Measurements from ENCODE around the gene TLE5.
A peak's percentile ranks its signal among the peaks of the same experiment; 100 is the strongest.
"Not testable (repeated sequence)": the region's sequence is repeated elsewhere in the genome, so short reads cannot be mapped to it uniquely, and the experiment has no call there.

TLE5 gene

GRCh38 chr19:3095441-3096191, 33.3 kb upstream of the TLE5 start:
- peak; percentile 41 for DNase-seq (ENCODE audit: low read depth)
- no peaks in the 10 kb centered on the region for H3K36me3 ChIP-seq (ENCODE audit: control insufficient read depth, insufficient read depth, low read length, severe bottlenecking)
- peak overlapping the region; percentile 96 for H3K4me3 ChIP-seq (ENCODE audit: low read length)
- H3K9me3 ChIP-seq (ENCODE audit: control insufficient read depth, low read length): no peaks in the 10 kb centered on the region
- no peaks in the 10 kb centered on the region for H3K27me3 ChIP-seq (replicated peaks; ENCODE audit: control insufficient read depth, insufficient read depth, low read length)
- peak overlapping the region; percentile 99 for H3K9ac ChIP-seq (ENCODE audit: low read length)
- H3K4me1 ChIP-seq (ENCODE audit: control insufficient read depth, insufficient read depth, low read length): peaks cover 40% of the 10 kb centered on the region

DNA sequence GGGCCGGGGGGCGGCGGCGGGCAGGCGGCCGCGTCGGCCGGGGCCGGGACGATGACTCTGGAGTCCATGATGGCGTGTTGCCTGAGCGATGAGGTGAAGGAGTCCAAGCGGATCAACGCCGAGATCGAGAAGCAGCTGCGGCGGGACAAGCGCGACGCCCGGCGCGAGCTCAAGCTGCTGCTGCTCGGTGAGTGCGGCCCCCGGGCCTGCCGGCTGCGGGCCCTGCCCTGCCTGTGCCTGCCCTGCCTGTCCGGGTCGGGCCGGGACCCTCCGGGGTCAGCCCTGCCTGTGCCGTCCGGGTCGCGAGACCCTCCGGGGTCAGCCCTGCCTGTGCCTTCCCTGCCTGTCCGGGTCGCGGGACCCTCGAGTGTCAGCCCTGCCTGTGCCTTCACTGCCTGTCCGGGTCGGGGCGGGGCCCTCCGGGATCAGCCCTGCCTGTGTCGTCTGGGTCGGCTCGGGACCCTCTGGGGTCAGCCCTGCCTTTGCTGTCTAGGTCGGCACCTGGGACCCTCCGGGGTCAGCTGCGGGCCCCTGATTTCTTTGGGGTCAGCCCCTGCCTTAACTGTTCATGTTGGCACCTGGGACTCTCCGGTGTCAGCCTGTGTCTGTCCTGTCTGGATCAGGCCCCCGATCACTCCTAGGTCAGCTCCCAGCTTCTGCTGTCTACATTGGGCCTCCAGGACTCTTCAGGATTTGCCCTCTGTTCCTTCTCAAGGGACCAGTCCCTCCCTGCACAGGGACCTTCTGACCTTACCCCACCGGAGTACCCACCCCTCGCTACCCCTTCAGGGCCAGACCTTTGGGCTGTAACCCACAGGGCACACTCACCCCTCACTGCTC, 32.5 kb upstream of the TLE5 start:
- H3K36me3 ChIP-seq (ENCODE audit: control insufficient read depth, insufficient read depth, low read length, severe bottlenecking): no peaks in the 10 kb centered on the region
- H3K4me3 ChIP-seq (ENCODE audit: low read length): peak overlapping the region; percentile 96
- H3K4me1 ChIP-seq (ENCODE audit: control insufficient read depth, insufficient read depth, low read length): peaks cover 40% of the 10 kb centered on the region
- no peaks in the 10 kb centered on the region for H3K9me3 ChIP-seq (ENCODE audit: control insufficient read depth, low read length)
- DNase-seq (ENCODE audit: low read depth): peak; percentile 63
- H3K9ac ChIP-seq (ENCODE audit: low read length): peak overlapping the region; percentile 99
- no peaks in the 10 kb centered on the region for H3K27me3 ChIP-seq (replicated peaks; ENCODE audit: control insufficient read depth, insufficient read depth, low read length)

- not testable (repeated sequence) for H3K4me3 ChIP-seq (ENCODE audit: low read length); H3K9me3 ChIP-seq (ENCODE audit: control insufficient read depth, low read length); H3K9ac ChIP-seq (ENCODE audit: low read length); H3K4me1 ChIP-seq (ENCODE audit: control insufficient read depth, insufficient read depth, low read length); H3K36me3 ChIP-seq (ENCODE audit: control insufficient read depth, insufficient read depth, low read length, severe bottlenecking); H3K27me3 ChIP-seq (replicated peaks; ENCODE audit: control insufficient read depth, insufficient read depth, low read length); DNase-seq (ENCODE audit: low read depth)
These were observed 27.1 kb upstream of the TLE5 start for GRCh38 chr19:3089299-3089855.

DNA sequence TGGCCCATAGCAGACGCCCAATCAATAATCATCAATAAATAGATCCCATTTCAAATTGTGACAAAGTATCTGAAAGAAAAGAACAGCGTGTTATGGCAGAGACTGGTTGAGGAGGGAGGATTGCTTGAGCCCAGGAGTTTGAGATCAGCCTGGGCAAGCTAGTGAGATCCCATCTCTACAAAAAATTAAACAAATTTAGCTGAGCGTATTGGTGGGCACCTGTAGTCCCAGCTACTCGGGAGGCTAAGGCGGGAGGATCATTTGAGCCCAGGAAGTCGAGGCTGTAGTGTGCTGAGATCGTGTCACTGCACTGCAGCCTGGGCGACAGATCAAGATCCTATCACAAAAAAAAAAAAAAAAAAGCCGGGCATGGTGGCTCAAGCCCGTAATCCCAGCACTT, 25.5 kb upstream of the TLE5 start:
- H3K4me1 ChIP-seq (ENCODE audit: control insufficient read depth, insufficient read depth, low read length): no peaks in the 10 kb centered on the region
- no peak for DNase-seq (ENCODE audit: low read depth)
- no peaks in the 10 kb centered on the region for H3K36me3 ChIP-seq (ENCODE audit: control insufficient read depth, insufficient read depth, low read length, severe bottlenecking)
- no peak overlapping the region for H3K9ac ChIP-seq (ENCODE audit: low read length)
- H3K27me3 ChIP-seq (replicated peaks; ENCODE audit: control insufficient read depth, insufficient read depth, low read length): no peaks in the 10 kb centered on the region
- no peaks in the 10 kb centered on the region for H3K9me3 ChIP-seq (ENCODE audit: control insufficient read depth, low read length)
- H3K4me3 ChIP-seq (ENCODE audit: low read length): no peak overlapping the region

DNA sequence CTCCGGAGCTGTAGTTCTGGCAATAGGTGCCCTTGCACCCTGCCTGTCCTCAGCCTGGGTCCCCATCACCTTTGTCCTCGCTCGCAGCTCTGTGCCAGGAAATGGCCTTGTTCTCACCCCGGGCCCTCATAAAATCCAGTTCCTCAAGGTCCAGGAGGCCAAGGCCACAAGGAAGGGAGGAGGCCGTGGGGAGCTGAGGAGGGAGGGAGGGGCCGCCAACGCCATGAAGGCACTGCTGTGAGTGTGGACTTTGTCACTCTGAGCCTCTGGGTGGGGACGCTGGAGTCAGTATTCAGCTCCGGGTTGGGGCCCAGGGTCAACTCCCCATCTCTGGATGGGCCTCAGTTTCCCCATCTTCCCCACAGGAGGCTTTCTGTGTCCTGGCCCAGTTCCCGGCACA, 22.6 kb upstream of the TLE5 start:
- Histone ChIP-seq H3K9me3 (ENCODE audit: control insufficient read depth, low read length) (no peaks in the 10 kb centered on the region), H3K36me3 (ENCODE audit: control insufficient read depth, insufficient read depth, low read length, severe bottlenecking) (no peaks in the 10 kb centered on the region), H3K27me3 (replicated peaks; ENCODE audit: control insufficient read depth, insufficient read depth, low read length) (no peaks in the 10 kb centered on the region), H3K9ac (ENCODE audit: low read length) (no peak overlapping the region), H3K4me1 (ENCODE audit: control insufficient read depth, insufficient read depth, low read length) (peaks cover 5% of the 10 kb centered on the region), H3K4me3 (ENCODE audit: low read length) (no peak overlapping the region)
- no peak for DNase-seq (ENCODE audit: low read depth)

- Histone ChIP-seq H3K9ac (ENCODE audit: low read length) (no peak overlapping the region), H3K9me3 (ENCODE audit: control insufficient read depth, low read length) (no peaks in the 10 kb centered on the region), H3K27me3 (replicated peaks; ENCODE audit: control insufficient read depth, insufficient read depth, low read length) (no peaks in the 10 kb centered on the region), H3K36me3 (ENCODE audit: control insufficient read depth, insufficient read depth, low read length, severe bottlenecking) (no peaks in the 10 kb centered on the region), H3K4me1 (ENCODE audit: control insufficient read depth, insufficient read depth, low read length) (peaks cover 5% of the 10 kb centered on the region), H3K4me3 (ENCODE audit: low read length) (no peak overlapping the region)
- no peak for DNase-seq (ENCODE audit: low read depth)
These were observed 21.7 kb upstream of the TLE5 start for GRCh38 chr19:3083964-3084363.

GRCh38 chr19:3082331-3082730, 20.0 kb upstream of the TLE5 start:
- H3K36me3 ChIP-seq (ENCODE audit: control insufficient read depth, insufficient read depth, low read length, severe bottlenecking): no peaks in the 10 kb centered on the region
- H3K27me3 ChIP-seq (replicated peaks; ENCODE audit: control insufficient read depth, insufficient read depth, low read length): no peaks in the 10 kb centered on the region
- DNase-seq (ENCODE audit: low read depth): no peak
- peaks cover 5% of the 10 kb centered on the region for H3K4me1 ChIP-seq (ENCODE audit: control insufficient read depth, insufficient read depth, low read length)
- H3K9me3 ChIP-seq (ENCODE audit: control insufficient read depth, low read length): no peaks in the 10 kb centered on the region
- no peak overlapping the region for H3K4me3 ChIP-seq (ENCODE audit: low read length)
- no peak overlapping the region for H3K9ac ChIP-seq (ENCODE audit: low read length)

DNA sequence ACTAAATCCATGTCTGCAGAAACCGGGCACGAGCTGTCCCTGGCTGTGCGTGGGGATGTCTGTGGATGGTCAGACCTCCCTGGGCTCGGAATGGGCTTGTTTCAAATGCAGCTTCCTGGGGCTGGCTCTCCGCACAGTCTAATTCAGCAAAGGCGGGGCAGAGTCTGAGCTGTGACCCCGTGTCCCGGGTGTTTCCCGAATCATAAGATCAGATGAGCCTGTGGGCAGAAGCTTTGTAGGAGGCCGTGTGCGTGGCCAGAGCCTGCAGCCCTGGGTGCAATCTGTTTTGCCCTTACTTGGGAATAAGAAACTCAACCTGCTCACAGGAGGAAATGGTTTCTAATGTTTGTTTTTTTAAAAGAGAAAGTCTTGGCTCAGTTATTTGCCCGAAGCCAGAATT, 18.0 kb upstream of the TLE5 start:
- Histone ChIP-seq H3K27me3 (replicated peaks; ENCODE audit: control insufficient read depth, insufficient read depth, low read length) (no peaks in the 10 kb centered on the region), H3K36me3 (ENCODE audit: control insufficient read depth, insufficient read depth, low read length, severe bottlenecking) (no peaks in the 10 kb centered on the region), H3K4me3 (ENCODE audit: low read length) (no peak overlapping the region), H3K9me3 (ENCODE audit: control insufficient read depth, low read length) (no peaks in the 10 kb centered on the region), H3K9ac (ENCODE audit: low read length) (peak overlapping the region; percentile 4), H3K4me1 (ENCODE audit: control insufficient read depth, insufficient read depth, low read length) (peaks cover 5% of the 10 kb centered on the region)
- peak; percentile 74 for DNase-seq (ENCODE audit: low read depth)

GRCh38 chr19:3079578-3079977, 17.3 kb upstream of the TLE5 start:
- H3K9me3 ChIP-seq (ENCODE audit: control insufficient read depth, low read length): no peaks in the 10 kb centered on the region
- peaks cover 5% of the 10 kb centered on the region for H3K4me1 ChIP-seq (ENCODE audit: control insufficient read depth, insufficient read depth, low read length)
- no peak for DNase-seq (ENCODE audit: low read depth)
- no peak overlapping the region for H3K9ac ChIP-seq (ENCODE audit: low read length)
- no peaks in the 10 kb centered on the region for H3K27me3 ChIP-seq (replicated peaks; ENCODE audit: control insufficient read depth, insufficient read depth, low read length)
- no peak overlapping the region for H3K4me3 ChIP-seq (ENCODE audit: low read length)
- no peaks in the 10 kb centered on the region for H3K36me3 ChIP-seq (ENCODE audit: control insufficient read depth, insufficient read depth, low read length, severe bottlenecking)

DNA sequence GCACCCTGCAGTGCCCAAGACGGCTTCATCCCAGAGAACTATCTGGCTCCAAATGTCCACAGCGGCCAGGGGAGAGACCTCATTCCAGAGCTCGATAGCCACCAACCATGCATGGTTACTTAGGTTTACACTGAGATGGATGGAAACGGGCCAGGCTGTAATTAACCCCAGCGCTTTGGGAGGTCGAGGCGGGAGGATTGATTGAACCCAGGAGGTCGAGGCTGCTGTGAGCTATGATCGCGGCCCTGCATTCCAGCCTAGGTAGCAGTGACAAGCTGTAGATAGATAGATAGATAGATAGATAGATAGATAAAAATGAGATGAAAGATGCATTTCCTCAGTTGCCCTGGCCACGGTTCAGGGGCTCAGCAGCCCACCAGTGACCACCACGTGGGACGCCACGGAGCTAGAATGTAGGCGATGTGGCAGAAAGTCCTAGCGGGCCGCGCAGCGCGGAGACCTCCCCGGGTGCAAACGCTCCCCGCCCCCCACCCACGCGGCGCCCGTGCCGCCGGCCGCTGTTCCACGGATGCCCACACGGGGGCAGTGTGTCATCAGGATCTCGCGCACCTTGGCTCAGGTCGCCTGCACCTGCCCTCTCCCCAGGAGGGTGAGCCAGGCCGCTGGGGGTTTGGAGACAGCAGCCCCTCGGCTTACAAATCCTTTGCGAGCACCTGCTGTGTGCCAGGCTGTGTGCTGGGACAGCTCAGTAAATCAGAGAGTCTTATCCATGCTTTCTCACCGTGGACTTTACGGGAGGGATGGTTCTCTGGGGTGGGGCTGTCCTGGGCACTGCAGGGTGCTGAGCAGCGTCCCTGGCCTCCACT, 13.5 kb upstream of the TLE5 start:
- Histone ChIP-seq H3K4me1 (ENCODE audit: control insufficient read depth, insufficient read depth, low read length) (peaks cover 5% of the 10 kb centered on the region), H3K9me3 (ENCODE audit: control insufficient read depth, low read length) (no peaks in the 10 kb centered on the region), H3K9ac (ENCODE audit: low read length) (no peak overlapping the region), H3K36me3 (ENCODE audit: control insufficient read depth, insufficient read depth, low read length, severe bottlenecking) (no peaks in the 10 kb centered on the region), H3K4me3 (ENCODE audit: low read length) (peak overlapping the region; percentile 51), H3K27me3 (replicated peaks; ENCODE audit: control insufficient read depth, insufficient read depth, low read length) (no peaks in the 10 kb centered on the region)
- peak; percentile 72 for DNase-seq (ENCODE audit: low read depth)

Measured in adipocyte (in vitro differentiated cells).